ENCODE results near the gene G6PC3.

Gene G6PC3

DNA sequence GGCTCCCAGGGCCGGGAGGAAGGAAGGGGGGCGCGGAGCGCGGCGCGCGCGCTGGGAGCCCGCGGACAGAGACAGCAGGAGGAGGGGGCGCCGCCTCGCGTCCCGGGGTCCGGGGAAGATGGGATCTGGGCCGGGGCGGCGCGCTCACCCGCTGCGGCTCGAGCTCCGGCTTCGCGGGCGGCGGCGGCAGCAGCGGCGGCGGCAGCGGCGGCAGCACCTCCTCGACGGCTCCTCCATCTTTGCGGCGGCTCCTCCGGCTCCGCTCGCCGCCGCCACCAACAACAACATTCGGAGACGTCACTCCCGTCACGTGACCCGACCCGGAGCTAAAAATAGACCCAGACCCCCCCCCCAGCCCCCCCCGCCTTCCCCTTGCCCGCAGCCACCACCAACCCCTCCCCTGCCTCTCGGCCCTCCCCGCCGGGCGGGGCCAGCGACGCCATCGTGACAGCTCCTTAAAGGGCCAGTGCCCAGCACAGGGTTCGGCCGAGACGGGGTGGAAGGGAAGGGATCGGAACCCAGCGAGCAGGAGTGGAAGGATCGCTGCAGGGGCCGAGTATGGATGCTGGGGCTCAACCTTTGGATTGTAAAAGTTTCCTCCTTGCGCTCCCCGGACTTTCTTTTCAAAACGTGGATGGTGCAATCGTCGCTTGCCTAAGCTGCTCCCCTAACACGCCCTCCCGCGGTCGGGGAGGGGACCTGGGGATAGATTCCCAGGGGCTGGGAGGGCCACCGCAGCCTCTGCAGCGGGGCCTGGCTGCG is 53.0 kb downstream of the G6PC3 start, which contains the start of gene HDAC5:
TSS of gene HDAC5 (minus strand) at position 286 of the 762 bp plus-strand sequence. CDS start 6,126 bp downstream, outside the sequence.
- peak; percentile 96 for DNase-seq (ENCODE audit: low spot score)

DNA sequence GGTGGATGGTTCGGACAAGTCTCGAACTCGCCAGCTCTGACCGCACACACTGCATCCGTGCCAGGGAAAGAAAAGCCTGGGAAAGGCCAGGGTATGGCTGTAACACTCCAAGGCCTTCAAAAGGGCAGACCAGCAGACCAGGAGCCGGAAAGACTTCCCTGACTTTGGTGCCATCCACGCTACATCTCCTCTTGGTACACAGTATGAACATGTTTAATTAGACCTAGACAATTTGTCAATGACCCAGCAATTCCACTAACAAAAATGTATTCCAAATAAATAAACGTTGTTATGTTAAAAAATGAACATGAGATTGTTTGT is 53.5 kb downstream of the G6PC3 start:
- no peak for DNase-seq (ENCODE audit: low spot score)
